Measurements from ENCODE around the gene ADAM19.

Gene ADAM19

DNA sequence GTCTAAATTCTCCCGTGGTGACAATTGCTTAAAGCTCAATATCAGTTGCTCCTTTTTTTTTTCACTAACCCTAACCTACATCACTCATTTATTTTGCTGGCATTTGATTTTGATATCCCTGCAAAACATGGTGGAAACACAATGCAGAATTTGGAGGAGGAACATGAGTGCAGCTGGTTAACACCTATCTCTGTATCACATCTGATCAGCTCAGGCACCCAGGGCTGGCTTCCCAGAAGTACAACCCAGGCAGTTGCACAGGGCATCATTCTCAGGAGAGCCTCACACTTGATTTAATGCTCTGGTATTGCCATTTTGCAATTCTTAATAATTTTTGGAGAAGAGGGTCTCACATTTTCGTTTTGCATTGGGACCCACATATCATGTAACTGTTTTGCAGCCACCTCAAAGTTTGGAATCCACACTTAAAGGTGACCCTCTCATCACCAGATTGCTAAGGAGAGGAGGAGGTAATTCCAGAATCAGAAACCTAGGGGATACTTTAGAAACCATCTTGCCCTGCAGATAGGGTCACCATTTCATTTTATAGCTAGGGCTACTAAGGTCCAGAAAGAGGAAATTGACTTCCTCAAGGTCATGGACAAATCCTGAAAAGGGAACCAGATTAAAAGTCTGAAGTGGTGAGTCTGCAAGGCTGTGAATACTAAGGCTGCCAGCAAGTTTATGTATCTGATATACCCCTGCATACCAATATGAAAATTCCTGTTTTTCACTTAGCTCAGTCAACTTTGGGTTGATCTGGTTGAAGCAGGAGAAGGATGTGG, 19.3 kb upstream of the ADAM19 start:
- no peak for DNase-seq

DNA sequence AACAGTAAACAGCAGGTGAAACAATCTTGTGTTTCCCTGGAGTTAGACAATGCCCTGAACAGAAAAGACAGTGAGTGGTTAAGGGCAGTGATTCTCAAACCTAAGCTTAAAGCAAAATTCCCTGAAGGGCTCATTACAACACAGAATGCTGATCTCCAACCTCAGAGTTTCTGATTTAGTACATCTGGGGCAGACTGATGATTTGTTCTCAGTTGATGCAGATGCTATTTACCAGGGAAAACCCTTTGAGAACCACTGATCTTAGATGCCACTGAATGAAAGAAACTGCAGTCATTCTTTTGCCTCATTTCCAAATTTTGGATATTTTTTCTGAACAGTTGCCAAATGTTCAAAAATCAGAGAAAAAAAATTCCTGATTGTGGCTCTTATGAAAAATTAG, 18.7 kb upstream of the ADAM19 start:
- DNase-seq = no peak

DNA sequence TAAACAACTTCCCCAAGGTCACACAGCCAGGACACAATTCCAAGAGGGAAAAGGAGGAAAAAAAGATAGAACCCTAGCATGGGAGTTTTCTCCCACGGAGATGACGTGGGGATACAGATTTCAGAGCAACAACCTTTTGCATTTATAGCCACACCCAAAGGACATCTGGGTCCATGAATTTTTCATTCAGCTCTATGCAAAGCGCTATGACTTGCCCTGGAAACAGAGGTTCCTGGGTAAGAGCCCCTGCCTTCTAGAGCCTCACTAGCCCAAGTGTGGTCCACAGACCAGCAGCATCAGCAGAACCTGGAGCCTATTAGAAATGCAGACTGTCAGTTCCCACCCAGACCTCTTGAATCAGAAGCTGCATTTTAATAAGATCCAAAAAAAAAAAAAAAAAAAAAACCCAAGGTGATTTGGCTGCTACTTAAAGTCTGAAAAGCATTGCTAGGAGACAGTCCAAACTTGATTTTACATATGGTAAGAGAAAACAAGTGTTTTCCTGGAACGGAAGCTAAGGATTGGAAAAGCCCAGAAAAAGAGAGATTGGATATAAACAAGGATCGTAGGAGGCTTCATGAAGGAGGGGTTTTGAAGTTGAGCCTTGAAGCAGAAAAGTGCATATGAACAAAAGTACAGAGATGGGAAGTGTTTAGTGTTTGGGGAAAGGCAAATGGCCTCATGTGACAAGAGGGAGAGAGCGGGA, 17.6 kb upstream of the ADAM19 start:
- no peak for DNase-seq

DNA sequence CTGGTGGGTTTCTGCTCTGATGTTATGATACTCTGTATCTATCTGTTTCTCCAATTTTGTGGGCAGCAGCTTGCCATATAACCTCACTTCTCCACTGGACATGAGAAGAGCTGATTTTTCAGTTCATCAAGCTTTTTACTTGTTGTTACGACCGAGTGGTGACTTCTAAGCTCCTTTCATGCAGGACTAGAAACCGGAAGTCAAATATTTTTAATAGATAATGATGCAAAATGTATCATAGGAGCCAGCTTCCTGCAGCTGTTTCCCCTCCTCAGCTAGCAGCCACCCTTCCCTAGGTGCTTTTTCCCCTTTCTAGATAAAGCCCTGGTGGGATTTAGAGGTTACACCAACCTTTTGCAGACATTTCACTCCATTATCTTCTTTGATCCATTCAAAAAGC, 17.0 kb upstream of the ADAM19 start:
- DNase-seq = no peak

DNA sequence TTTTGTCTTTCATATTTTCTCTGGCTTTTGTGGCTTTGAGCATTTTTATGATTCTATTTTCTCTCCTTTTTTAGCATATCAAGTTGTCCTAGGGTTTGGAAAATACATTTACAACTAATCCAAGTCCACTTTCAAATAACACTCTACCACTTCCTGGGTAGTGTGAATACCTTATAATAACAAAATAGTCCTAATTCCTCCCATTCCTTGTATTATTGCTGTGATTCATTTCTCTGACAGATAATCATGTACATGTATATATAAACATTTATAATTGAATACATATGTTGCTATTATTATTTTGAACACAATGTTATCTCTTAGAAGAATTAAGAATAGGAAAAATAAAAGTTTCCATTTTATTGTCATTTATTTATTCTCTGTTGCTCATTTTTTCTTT, 14.9 kb upstream of the ADAM19 start:
- DNase-seq = no peak

DNA sequence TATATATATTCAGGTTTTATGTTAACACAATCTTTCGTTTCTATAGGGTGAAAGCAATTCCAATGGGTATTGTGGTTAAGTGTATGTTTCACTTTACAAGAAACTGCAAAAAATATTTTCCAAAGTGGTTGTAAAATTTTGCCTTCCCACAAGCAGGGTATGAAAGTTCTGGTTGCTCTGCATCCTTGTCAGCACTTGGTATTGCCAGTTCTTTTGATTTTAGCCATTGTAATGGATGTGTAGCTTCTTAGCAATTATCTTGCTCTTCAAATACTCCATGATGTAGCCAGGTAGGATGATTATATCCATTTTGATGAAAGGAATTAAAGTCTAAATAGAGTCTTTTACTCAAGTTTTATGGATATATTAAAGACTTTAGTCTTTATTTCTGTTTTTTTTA, 9.1 kb upstream of the ADAM19 start:
- no peak for DNase-seq

DNA sequence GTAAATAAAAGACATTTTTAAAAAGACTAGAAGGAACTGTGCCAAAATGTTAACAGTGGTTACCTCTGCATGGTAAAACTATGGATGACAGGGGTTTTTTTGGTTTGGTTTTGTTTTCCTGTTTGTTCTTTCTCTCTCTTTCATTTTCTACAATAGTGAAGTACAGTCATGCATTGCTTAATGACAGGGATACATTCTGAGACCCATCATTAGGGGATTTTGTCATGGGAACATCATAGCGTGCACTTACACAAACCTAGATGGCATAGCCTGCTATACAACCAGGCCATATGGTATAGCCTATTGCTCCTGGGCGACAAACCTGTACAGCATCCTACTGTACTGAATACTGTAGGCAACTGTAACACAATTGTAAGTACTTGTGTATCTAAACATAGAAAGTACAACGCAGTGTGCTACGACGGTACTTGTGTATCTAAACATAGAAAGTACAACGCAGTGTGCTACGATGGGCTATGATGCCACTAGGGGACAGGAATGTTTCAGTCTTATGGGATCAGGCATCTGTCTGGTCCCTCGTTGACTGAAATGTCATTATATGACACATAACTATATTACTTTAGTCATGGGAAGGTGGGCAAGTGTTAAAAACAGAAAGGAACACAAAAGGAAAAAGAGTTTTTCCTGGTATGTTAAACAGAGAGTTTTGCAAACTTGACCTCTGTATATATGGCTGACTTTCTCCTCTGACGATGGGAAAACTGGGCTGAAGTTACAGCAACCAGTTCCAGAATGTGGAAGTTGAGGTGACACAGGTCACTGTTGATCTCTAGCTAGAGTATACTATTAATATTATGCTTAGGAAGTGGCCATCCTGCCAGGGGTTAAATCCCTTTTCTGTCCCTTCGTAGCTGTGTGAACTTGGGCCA, 7.4 kb upstream of the ADAM19 start:
- no peak for DNase-seq

DNA sequence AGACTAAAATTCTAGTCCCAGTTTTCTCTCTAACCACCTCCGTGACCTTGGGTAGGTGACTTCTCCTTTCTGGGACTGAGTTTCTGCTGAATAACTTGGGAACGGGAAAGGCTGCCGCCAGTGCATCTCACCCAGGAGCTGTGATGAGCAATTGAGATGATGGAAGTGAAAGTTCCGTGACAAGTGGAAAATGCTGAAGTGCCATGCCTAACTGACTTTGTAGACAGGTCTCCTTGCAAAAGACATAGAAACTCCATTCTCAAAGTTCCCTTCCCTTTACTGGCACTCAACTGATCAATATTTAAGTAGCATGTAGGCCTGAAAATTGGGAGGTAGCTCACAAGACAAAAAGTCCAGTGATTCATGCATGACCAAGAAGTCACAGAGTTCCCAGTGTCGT, 6.3 kb upstream of the ADAM19 start:
- no peak for DNase-seq

DNA sequence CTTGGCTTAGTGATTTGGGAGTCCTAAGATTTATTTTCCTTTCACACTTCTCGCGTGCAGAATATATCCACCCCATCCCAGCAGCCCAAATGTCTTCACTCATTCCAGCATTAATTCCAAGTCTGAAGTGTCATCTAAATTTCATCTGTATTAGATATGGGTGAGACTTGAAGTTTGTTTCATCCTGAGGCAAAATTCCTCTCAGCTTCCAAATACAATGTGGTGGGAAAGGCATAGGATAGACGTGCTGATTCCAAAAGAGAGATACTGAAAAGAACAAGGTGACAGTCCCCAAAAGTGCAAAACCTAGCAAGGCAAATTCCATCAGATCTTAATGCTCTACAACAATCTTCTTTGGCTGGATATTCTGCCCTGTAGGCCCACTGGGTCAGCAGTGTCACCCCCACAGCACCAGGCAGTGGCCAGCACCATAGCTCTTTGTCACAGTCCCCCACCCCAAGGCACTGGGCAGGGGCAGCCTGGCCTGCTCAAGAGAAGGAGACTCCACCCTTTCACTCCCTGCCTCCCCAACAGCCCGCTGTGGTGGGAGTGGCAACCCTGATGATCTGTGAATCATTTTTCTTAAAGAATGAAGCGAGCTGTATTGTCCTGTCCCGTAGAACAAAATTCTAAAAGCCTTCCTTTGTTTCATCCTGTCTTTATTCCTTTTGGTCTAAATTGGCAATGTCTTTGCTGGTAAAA, 2.7 kb upstream of the ADAM19 start:
- DNase-seq = no peak

DNA sequence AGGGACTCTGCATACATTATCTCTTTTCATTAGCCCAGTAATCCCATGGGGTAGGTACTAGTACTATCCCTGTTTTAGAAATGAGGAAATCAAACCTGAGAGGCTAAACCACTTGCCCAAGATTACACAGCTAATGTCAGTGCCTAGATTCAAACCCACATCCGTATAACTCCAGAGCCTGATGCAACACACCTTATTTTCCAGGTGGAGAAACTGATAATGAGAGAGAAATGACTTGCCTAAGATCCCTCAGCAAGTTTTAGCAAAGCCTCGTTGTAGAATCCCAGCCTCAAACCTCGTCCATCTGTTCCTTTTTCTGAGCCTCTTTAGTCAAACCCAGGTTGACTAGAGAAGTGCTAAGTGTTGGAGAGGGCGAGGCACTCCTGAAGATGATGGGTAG, 1.1 kb upstream of the ADAM19 start:
- no peak for DNase-seq

DNA sequence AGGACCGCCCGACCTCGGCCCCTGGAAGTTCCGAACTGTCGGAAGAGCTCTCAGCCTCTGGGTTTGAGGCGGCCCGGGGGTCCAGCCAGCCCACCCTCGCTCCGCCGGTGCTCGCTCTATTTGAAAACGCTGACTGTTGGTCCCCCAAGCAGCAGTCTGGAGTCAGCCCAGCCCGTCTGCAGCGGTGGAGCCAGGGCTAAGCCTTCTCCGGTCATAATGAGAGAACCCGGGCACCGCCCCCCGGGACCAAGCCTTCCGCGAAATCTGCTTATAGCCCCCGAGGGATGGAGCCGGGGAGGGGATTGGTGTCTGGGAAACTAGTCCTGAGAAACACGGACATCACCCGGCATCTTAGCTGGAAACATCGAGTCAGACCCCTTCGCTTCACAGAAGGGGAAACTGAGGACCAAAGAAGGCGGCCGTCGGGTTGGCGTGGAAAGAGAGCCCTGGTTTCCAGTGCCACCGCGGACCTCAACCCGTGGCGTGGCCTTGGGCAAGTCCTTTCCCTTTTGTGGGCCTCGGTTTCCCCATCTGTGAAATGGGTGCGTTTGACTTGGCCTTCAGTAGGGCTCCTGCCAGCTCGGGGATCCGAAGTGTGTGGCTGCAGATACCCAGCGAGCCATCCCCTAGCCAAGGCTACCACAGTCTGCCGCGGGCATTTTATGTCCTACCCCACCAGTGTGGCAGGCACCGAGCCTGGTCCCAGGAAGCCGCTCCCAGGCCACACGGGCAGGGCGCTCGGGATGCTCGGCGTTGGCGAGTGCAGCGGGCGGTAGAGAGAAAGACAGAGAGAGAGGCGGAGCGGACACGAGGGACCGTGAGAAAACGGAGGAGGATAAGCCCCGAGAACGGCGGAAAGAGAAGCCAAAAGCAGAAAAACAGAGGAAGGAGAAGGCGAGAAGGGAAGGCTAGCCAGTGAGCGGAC, 857 bp downstream of the ADAM19 start:
- peak; percentile 14 for DNase-seq

DNA sequence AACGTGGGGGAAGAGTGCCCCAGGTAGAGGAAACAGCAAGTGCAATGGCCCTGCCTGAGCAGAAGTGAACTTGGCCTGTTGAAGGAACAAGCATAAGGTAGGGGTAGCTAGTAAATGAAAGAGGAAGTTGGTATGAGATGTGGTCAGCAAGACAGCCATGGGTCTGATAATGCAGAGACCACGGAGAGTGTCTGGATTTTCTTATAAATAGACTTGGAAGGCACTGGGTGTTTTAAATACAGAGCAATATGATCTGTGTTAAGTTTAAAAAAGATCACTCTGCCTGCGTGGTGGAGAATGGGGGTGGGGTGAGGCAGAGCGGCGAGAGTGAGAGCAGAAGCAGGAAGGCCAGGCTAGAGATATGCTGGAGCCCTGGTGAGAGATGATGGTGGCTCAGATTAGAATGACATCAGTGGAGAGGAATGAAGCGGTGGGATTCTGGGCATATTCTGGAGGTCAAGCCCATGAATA, 4.2 kb downstream of the ADAM19 start:
- no peak for DNase-seq

DNA sequence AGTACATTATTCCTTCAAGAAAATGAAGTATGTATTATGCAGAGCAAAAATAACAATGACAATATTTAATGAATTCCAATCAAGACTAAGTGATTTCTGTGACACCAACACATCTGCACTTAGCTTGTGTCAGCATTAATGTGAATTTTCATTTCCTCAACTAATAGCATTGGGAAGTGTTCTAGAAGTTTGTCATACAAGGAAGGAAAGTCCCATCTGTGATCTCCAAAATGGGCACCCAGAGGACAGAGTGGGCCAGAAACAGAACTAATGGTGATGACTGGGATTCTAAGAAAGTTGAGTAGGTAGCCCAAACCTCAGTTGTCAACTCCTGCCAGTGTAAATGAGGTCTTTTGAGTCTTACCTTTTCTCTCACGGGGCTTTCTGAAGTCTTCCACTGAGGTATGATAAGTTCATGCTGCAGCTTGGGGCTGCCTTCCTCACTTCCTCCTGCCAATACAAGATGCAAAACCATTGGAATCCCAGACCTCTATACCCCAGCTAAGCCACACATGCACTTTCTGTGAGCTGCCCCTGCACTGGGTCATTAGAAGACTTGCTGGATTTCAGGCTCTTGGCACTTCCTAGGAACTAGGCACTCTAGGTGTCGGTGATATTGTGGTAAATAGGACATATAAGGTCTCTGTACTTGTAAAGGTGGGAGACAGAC, 4.9 kb downstream of the ADAM19 start:
- no peak for DNase-seq

DNA sequence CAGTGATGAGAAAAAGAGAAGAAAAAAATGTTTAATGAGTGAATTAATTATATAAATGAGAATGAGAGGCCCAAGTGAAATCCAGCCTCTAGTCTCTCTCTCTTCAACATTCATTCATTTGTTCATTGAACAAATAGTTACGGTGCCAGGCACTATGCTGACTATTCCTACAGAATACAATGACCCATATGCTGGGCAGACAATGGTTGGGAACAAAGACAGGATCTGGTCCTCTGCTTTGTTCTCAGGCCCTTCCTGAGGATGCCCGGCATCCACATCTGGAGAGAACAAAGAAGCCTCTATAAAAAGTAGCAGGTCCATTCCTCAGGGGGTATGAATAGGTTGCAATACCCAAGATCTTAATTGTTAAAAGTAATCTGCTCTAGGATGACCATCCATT, 6.9 kb downstream of the ADAM19 start:
- no peak for DNase-seq

DNA sequence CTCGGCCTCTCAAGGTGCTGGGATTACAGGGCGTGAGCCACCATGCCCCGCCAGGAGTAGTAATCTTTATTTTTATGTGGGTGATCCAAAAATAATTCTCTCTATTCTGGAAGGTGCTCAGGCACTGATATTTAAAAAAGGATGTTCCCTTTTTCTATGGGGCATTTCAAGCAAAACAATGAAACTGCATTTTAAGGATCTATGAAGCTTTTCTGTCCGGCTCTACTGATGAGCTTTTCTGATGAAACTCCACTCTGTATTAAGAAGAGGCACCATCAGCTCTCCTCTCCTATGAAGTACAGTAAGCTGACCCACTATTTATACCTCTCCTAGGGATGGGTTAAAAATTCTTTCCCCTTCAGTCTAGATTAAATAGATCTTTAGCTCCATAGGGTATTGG, 7.4 kb downstream of the ADAM19 start:
- DNase-seq = no peak

DNA sequence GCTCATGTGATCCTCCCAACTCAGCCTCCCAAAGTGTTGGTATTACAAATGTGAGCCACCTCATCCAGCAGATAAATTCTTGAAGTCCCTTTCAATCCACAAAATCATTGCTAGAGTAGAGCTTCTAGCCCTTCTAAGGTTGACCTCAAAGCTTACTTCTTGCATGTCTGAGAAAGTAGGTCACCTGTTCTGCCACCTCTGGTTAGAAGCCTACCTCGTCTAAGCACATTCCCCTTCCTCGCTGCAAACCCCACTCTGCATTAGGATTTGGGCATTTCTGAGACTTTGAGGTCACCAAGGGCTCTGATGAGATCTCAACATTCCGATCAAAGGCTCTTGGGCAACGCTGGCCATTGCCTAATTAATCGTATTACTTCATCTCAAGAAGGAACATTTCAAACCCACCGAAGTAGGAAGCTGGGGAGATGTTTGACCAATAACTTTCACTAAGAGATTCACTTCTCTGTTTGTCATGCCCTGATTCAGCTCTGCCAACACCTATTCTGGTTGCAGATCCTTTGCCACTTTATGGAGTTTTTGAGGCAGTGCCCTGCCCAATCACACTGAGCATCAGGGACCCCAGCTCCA, 8.6 kb downstream of the ADAM19 start:
- no peak for DNase-seq

DNA sequence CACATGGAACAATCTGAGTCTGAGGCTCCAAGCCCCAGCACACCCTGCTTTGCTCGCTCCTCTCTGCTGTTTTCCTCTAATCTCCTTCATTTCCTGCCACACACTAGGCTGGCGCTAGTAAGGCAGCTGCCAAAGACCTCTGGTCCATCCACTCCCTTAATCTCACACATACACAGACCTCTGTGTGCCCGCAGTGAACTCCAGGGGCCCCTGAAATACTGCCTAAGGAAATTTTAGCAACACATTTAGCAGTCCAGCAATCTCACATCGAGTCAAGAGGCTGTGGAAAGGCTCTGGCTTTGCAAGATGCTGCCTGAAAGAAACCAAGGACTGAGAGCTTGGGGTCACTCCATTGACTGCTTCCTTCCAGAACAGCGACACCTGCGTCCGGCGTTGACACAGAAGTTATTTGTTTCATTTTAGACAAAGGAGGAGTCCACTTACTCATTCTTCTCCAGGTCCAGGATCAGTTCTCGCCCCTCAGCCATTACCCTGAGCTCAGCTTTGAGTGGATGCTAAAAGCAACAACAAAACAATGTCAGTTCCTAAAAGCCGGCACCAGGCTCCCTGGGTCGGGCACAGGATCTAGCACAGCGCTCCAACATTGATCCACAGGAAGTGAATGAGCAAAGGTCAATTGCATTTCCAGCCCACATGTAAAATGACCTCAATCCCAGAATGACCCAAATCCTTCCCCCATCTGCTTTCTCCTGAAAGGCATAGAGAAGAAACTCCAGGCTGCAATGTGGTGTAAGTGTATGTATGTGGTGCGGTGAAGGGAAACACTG, 11.5 kb downstream of the ADAM19 start:
- no peak for DNase-seq

DNA sequence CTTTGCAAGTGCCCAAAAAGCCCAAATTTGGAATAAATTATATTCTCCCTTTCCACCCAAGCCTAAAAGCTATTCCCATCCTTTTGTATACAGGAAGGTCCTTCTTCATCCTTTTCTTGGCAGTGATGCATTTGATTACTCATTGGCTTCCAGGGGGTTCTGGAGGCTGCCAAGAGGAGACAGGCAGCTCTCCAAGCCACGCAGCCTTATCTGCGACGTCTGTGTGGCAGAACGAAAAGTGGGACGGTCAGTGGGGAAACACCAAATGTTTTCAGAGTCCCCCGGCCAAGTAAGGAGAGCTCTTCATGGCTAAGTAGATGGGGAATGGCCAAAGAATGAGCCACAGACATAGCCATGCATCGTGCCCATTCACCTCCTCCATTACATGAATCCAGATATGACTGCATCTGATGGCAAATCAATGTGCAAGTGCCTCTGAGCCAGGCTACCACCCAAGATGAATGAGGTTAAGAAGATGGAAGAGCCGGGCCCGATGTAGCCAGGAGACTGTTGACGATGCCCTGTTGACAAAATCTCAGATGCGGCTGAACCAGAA, 12.1 kb downstream of the ADAM19 start:
- no peak for DNase-seq

DNA sequence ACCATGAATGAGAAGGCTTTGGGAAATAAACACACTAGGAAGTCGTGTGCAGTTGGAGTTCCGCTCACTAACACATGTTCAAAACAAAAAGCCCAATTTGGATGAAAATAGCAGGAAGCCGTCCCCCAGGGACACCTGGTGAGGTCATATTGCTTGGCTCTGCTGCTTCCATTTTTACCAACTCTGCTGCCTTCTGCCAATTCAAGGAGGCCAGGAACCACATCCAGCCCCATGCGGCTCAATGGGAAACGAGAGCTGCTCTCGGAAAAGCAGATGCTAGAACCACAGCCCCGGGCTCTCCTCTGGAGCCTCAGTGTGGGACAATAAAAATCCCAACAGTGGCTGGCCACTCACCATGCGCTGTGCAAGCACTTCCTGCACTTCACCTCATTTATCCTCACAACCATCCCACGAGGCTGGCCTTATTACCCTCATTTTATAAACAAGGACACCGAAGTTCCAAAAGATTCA, 13.4 kb downstream of the ADAM19 start:
- no peak for DNase-seq
